Measurements from ENCODE around the gene AFDN.

The AFDN gene, protein sequence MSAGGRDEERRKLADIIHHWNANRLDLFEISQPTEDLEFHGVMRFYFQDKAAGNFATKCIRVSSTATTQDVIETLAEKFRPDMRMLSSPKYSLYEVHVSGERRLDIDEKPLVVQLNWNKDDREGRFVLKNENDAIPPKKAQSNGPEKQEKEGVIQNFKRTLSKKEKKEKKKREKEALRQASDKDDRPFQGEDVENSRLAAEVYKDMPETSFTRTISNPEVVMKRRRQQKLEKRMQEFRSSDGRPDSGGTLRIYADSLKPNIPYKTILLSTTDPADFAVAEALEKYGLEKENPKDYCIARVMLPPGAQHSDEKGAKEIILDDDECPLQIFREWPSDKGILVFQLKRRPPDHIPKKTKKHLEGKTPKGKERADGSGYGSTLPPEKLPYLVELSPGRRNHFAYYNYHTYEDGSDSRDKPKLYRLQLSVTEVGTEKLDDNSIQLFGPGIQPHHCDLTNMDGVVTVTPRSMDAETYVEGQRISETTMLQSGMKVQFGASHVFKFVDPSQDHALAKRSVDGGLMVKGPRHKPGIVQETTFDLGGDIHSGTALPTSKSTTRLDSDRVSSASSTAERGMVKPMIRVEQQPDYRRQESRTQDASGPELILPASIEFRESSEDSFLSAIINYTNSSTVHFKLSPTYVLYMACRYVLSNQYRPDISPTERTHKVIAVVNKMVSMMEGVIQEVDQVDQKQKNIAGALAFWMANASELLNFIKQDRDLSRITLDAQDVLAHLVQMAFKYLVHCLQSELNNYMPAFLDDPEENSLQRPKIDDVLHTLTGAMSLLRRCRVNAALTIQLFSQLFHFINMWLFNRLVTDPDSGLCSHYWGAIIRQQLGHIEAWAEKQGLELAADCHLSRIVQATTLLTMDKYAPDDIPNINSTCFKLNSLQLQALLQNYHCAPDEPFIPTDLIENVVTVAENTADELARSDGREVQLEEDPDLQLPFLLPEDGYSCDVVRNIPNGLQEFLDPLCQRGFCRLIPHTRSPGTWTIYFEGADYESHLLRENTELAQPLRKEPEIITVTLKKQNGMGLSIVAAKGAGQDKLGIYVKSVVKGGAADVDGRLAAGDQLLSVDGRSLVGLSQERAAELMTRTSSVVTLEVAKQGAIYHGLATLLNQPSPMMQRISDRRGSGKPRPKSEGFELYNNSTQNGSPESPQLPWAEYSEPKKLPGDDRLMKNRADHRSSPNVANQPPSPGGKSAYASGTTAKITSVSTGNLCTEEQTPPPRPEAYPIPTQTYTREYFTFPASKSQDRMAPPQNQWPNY (N-terminal part only)

DNA sequence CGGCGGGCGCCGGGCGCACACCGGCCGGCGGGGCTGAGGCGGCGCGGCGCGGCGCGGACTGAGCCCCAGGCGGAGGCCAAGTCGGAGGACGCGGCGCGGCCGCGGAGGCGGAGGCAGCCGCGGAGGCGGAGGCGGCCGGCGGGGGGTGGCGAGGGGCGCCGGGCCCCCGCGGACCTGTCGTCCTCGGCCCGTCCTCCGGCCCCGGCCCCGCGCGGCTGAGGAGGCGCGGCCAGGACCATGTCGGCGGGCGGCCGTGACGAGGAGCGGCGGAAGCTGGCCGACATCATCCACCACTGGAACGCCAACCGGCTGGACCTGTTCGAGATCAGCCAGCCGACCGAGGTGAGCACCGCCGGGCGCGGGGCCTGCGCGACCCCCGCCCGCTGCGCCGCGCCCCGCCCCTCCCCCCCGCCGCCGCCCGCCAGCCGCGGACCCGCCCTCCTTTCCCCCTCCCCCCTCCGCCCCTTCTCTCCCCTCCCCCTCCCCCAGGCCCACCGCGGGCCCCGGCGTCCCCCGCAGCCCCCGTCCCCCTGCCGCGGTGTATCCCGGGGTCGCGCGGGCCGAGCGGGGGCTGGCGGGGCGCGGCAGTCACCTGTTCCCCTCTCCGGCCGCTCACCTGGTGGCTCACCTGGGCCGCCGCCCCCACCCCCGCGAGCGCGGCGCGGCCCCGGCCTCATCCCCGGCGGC is at the start of gene AFDN:
Gene AFDN, plus strand, starts transcription at position 16 of the 687 bp plus-strand sequence. Its CDS starts 222 bp downstream, at position 238.
- peak; percentile 59 for DNase-seq

GRCh38 chr6:167778497-167779128 is 48.1 kb upstream of the AFDN start:
- DNase-seq: no peak

GRCh38 chr6:167779129-167779992 is 47.4 kb upstream of the AFDN start:
- DNase-seq: no peak

GRCh38 chr6:167779993-167780655 is 46.6 kb upstream of the AFDN start:
- DNase-seq: no peak

- no peak for DNase-seq
Observed at GRCh38 chr6:167781066-167781767, 45.5 kb upstream of the AFDN start.

GRCh38 chr6:167781868-167782267 is 44.8 kb upstream of the AFDN start:
- DNase-seq: no peak

GRCh38 chr6:167782698-167783517 is 43.8 kb upstream of the AFDN start:
- DNase-seq: no peak

GRCh38 chr6:167786853-167787675 is 39.6 kb upstream of the AFDN start:
- DNase-seq: no peak

DNA sequence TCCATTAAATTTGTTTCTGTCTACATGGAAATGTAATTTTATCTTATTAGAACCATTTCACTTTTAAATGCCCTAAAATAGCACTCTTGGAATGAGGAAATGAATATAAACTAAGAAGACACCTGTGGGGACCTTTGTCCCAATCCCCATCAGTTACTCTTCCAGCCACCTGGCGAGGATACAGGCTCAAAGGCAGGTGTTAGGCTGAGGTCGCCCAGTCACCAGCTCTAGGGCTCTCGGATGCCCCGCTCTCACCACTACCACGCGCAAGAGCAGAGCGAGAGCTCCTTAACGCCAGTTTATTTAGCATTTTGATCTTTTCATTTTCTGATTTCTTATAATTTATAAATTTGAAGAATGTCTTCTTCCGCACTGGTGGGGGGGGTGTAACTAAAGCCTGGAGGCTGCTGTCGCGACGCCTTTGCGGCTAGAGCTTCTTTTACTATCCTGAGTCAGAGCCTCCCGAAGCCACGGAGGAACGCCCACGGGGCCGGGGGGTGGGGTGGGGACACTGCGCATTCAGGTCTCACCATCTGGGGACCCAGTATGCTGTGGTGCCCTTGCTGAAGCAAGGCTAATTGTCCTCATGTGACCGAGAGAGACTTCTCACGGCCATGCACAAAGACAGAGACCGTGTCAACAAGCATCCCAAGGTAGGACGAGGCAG is 38.7 kb upstream of the AFDN start:
- DNase-seq: no peak

- no peak for DNase-seq
Observed at GRCh38 chr6:167788563-167788903, 38.2 kb upstream of the AFDN start.

DNA sequence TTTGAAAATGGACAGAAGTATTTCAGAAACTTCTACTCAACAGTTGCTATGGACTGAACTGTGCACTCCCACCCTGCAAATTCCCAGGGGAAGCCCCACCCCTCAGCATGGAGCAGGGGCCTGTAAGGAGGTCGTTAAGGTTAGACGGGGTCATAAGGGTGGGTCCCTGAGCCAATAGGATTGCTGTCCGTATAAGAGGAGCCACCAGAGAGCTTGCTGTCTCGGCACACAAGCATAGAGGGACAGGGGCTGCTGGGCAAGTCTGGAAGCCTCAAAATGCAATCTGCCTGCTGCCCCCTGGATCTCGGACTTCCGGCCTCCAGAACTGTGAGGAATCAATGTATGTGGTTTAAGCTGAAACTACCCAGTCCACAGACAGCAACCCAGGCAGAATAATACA is 37.4 kb upstream of the AFDN start:
- no peak for DNase-seq

DNA sequence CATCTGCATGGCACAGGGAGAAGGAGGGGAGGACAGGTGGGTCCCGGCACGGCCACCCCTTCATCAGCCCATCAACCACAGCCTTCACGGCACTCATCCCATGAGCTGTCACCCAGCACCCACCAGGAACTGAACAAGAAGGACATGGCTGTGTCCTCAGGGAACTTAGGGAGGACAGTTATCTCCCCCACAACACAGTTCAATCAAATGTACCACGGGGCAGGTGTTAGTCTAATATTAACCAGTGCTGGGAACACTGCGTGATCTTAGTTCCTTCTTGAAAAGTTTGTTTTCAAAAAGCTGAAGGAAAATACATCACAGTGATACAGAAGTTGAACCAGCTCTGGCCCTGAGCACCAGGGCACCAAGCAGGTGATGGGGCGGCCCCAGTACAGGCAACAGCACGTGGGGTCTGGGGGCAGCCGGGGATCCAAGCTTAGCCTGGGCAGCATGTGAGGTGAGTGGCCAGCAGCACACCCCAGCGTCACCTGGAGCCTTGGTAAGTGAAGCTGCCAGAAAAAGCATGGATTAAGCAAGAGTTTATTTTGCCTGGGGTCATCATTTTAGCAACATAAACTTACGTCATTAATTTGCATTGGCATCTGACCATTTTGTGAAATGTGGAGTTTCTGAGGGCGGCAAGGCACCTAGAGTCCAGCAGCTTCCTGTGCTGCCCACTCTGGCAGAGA is 35.5 kb upstream of the AFDN start:
- no peak for DNase-seq

DNA sequence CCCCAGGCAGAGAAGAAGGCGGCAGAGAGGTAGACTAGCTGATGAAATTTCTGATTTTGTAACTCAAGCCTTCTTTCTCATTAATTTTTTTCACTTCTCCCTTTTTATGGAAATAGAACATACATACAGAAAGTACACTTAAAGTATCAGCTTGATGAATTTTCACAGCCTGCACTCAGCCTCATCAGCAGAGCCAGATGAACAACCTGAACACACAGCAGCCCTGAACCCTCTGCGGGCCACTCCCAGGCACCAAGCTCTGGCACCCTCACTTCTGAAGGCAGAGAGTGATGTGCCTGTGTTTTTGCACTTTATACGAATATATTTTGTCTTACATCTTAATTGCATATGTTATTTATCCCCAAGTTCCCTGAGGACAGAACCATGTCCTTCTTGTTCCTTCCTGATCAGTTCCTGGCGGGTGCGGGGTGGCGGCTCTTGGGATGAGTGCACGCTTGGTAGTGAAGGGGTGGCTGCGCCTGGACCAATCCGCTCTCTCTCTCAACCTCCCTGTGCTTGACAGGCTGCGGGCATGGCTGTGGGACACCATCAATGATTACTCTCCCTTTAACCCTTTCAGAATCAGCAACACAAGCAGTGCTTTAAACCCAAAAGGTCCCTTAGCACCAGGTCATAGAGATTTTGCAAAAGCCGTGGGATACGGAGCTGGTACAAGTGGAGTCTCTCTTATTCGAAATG is 34.8 kb upstream of the AFDN start:
- DNase-seq: no peak

GRCh38 chr6:167793421-167793820 is 33.3 kb upstream of the AFDN start:
- DNase-seq: no peak

DNA sequence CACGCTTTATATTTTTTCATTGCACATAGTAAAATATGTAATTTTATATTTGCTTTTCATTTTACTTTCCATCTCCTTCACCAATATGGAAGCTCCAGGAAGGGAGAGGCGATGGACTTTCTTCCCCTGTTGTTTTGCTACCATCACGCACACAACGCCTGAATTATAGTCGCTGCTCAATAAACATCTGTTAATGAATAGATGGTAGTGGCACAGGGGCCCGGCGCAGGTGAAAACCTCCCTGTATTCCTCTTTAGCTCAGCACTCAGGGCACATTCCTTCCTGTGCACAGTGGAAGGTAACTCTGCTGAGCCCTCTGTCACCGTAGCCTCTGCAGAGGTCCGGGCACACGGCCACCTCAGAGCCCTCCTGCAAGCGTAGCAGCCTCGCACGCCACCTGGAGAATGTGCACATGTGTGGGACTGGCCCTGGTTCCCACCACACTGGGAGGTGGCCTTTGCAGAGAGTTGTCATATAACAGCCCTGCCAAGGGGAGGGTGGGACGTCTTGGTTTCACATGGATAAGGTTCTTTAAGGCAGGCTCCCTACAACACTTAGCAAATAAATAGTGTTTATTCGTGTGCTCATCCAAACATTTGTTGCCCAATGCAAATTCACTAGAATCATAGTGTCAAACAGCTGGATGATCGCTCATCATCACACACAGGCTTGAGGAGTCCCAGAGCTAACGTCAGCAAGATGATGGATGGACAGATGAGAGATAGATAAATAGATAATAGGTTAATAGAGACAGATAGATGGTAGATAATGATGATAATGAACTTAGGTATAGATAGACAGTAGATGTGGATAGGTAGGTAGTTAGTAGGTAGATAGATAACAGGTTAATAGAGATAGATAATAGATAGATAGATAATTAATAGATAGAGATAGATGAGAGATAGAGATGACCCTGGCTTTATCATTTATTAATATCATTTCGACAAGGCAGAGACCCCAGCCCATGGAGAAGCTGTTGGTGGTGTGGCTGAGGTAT is 32.3 kb upstream of the AFDN start:
- no peak for DNase-seq

Data from left hindlimb (tissue), 1 donor.